GM18861 (cell line): ENCODE results near the gene AKT2.

ENCODE experiments used
- ATAC-seq: cut with Tn5 transposase; IDR thresholded peaks from one replicate; pipeline ENCODE4 v1.9.1; 2021; ENCODE audit not compliant: unreplicated experiment

Gene AKT2

GRCh38 chr19:40274585-40275544, 10.3 kb downstream of the AKT2 start:
- no peak for ATAC-seq

GRCh38 chr19:40273469-40274360, 11.4 kb downstream of the AKT2 start:
- ATAC-seq: no peak

- ATAC-seq: no peak
Observed at GRCh38 chr19:40272261-40272660, 12.9 kb downstream of the AKT2 start.

- ATAC-seq: no peak
Observed at GRCh38 chr19:40271706-40272105, 13.4 kb downstream of the AKT2 start.

GRCh38 chr19:40270362-40271089, 14.6 kb downstream of the AKT2 start:
- ATAC-seq: no peak

GRCh38 chr19:40269216-40269940, 15.8 kb downstream of the AKT2 start:
- no peak for ATAC-seq

GRCh38 chr19:40267601-40267997, 17.5 kb downstream of the AKT2 start:
- ATAC-seq: no peak

- no peak for ATAC-seq
Observed at GRCh38 chr19:40266912-40267600, 18.1 kb downstream of the AKT2 start.

GRCh38 chr19:40266119-40266518, 19.0 kb downstream of the AKT2 start:
- no peak for ATAC-seq

GRCh38 chr19:40265763-40266099, 19.4 kb downstream of the AKT2 start:
- no peak for ATAC-seq

GRCh38 chr19:40265055-40265762, 19.9 kb downstream of the AKT2 start:
- no peak for ATAC-seq

GRCh38 chr19:40264314-40265054, 20.7 kb downstream of the AKT2 start:
- ATAC-seq: no peak

- no peak for ATAC-seq
Observed at GRCh38 chr19:40263440-40264313, 21.5 kb downstream of the AKT2 start.

- ATAC-seq: no peak
Observed at GRCh38 chr19:40262422-40262821, 22.7 kb downstream of the AKT2 start.

- no peak for ATAC-seq
Observed at GRCh38 chr19:40261631-40262030, 23.5 kb downstream of the AKT2 start.

GRCh38 chr19:40257096-40257517, 28.0 kb downstream of the AKT2 start:
- no peak for ATAC-seq

- ATAC-seq: no peak
Observed at GRCh38 chr19:40256512-40256911, 28.6 kb downstream of the AKT2 start.
